CD1c-positive myeloid dendritic cell (primary cell): ENCODE data around the gene THAP10.
"Not testable (repeated sequence)": the region's sequence is repeated elsewhere in the genome, so short reads cannot be mapped to it uniquely, and the experiment has no call there.

Source experiments
- DNase-seq: peaks from one replicate; pipeline ENCODE4 v3.0.0-alpha.2; 2016; ENCODE audit errors: extremely low spot score

THAP10 gene

DNA sequence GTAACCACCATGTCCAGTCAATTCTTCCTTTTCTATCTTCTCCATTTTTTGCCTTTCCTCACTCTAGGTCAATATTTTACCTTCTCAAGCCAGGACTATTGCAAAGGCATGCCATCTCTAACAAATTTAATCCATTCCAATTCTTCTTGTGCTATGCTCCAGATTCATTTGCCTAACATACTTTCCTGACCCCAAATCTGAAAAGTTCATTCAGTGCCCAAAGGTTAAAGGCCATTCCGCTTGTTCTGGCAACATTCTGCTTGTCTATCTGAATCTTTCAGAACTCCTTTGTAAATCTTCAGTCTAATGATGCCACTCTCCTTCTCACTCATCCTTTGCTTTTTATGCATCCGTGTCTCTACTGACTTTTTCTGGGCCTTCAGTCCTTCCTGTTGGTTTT, 15.6 kb downstream of the THAP10 start:
- DNase-seq = no peak

- no peak for DNase-seq
Measured at GRCh38 chr15:70876011-70876410, 16.2 kb downstream of the THAP10 start.

- no peak for DNase-seq
Measured at GRCh38 chr15:70875001-70875782, 17.0 kb downstream of the THAP10 start.

DNA sequence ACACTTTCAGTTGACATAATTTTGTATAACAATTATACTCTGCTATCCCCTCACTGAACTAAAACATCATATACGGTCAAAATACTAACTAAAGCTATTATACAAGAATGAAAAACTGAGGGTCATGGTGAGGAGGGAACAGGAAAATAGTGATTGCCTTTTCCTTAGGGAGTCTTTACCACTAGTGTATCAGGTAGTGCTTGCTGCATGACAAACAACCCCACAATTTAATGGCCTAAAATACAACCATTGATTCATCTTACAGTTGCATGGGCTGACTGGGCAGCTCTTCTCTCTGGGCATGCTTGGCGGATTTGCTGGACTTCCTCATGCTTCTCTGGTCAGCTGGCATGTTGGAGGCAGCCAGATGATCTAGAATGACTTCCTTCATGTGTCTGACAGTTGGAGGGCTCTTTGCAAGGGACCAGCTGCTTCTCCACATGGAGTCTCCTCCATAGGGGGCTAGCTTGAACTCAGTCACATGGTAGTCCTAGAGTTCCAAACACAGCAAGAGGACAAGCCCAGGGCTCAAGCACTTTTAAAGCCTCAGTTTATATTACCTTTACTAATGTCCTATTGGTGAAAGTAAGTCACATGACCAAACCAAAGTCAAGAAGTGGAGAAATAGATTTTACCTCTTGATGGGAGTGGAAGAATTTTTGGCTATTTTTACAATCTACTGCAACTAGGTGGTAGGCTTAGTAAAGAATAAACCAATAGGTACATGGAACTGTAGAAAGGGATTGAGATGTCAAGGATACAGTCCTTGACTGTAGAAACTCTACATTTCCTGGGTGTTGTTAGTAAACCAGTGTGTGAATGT, 18.8 kb downstream of the THAP10 start:
- no peak for DNase-seq

DNA sequence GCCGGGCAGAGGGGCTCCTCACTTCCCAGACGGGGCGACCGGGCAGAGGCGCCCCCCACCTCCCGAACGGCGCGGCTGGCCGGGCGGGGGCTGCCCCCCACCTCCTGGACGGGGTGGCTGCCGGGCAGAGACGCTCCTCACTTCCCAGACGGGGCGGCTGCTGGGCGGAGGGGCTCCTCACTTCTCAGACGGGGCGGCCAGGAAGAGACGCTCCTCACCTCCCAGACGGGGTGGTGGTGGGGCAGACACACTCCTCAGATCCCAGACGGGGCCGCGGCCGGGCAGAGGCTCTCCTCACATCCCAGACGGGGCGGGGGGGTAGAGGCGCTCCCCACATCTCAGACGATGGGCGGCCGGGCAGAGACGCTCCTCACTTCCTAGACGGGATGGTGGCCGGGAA, 20.7 kb downstream of the THAP10 start:
- DNase-seq = not testable (repeated sequence)

GRCh38 chr15:70870051-70870450, 22.2 kb downstream of the THAP10 start:
- DNase-seq = no peak

DNA sequence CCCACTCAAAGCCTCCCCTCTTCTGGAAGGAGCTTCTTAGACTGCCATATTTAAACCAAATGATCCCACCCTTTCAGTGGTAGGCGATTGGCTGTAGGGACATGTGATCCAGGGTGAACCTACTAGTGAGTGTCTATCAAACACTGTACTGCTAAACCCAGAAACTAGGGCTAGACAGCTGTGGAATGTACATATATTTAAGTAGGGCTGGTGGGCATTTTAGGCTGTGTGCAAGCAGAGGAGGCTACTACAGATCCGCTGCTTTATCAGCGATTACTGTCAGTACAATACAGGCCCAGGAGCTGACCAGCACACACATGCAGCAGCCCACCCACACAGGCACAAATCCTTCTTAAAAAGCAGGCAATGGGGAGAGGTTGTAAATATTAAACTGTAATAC, 22.9 kb downstream of the THAP10 start:
- no peak for DNase-seq

DNA sequence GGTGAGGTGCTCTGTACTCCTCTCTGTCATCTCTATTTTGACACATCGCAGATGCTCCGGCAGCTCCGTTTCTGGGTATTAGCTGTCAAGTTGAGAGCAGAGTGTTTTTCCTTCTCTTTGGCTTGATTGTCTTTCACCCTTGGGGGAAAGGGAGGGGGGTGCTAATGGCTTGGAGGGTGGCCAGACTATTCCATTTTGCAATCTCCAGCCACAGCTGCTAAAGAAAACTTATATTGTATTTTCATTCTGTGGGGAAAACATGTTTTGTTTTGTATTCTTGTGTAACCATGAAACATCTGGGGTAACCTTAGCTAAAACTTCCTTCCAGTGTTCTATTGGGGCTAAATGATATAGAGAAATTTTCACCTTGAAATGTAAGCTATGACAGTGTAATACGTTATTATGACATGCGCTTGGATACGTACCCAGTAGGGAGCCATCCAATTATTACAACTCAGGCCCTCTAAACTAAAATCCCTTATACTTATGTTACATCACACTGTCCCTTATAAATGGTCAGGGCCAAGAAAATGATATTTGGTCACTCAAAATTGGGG, 24.2 kb downstream of the THAP10 start:
- DNase-seq = no peak

DNA sequence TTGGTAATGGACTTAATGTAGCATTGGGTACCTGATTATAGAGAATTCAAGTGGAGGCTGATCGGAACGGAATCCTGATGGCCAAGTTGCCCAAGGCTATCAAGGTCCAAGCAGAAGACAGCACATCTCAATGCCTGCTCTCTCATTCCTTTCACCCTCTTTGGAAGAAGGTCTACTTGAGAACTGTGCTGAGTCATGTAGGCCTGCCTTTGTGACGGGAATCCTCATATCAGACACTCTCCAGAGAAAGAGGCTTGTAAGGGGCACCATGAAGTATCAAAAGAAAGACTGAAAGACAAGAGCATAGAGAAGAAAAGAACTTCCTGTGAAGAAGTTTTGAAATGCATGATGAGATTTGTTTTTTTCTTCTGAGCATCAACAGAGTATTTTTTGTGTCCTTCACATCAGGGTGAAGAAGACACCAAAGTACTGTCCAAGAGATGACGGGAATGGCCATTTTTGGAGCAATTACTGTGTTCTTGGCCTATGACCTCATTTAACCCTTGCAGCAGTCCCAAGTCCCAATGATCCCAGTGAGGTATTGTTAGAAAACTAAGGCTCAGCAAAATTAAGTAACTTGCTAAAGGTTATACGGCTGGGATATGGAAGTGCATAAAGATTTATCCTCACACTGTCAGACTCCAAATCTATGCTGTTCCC, 25.1 kb downstream of the THAP10 start:
- DNase-seq = no peak

- DNase-seq = no peak
Measured at GRCh38 chr15:70863450-70864218, 28.6 kb downstream of the THAP10 start.

DNA sequence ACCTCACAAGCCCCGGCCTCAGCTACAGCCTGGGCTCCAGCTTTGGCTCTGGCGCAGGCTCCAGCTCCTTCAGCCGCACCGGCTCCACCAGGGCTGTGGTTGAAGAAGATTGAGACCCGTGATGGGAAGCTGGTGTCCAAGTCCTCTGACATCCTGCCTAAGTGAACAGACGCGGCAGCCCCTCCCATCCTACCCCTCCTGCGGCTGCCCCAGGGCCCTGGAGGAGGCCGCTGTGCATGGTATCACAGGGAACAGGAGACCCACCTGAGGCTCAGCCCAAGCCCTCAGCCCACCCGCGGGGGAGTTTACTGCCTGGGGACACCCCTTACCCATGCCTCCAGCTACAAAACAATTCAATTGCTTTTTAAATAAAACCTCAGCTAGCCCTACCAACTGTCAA, 32.2 kb downstream of the THAP10 start:
- no peak for DNase-seq

- no peak for DNase-seq
Measured at GRCh38 chr15:70859322-70859908, 32.8 kb downstream of the THAP10 start.

DNA sequence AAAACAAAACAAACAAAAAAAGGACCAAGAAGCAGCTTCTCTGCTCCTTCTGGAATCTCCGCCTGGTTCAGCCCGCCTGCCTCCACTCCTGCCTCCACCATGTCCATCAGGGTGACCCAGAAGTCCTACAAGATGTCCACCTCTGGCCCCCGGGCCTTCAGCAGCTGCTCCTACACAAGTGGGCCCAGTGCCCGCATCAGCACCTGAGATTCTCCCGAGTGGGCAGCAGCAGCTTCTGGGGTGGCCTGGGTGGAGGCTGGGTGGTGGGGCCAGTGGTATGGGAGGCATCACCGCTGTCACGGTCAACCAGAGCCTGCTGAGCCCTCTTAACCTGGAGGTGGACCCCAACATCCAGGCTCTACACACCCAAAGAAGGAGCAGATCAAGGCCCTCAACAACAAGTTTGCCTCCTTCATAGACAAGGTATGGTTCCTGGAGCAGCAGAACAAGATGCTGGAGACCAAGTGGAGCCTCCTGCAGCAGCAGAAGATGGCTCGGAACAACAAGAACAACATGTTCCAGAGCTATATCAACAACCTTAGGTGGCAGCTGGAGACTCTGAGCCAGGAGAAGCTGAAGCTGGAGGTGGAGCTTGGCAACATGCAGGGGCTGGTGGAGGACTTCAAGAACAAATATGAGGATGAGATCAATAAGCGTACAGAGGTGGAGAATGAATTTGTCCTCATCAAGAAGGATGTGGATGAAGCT, 33.5 kb downstream of the THAP10 start:
- not testable (repeated sequence) for DNase-seq

DNA sequence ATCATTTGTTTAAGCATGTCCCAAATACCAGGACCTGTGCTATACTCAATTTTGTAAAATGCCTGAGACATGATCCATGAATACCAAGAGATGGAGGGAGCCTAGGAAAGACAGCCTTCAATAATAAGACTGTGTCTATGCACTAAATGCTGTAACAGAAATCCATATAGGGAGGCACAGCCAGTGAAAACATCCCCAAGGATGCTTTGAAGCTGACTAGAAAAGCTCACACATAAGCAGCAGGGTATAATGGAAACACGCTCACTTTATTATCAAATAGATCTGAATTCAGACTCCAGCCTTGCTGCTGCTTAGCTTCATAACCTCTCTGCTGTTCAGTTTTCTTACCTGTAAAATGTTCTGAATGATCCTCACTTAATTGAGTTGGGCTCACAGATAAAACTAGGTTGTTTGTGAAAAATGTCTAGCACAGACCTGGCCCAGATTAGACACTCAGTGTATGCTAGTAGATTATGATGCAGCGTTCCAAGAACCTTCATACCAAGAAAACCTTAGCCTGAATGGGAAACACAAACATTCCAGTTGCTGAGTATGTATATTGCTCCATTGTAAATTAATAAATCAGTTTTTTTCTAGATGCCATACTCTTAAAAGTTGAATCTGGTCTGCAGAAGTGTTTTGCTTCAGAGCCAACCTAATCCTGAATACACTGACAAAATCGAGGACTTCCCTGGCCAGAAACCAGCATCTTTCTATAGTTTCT, 34.5 kb downstream of the THAP10 start:
- DNase-seq = no peak

DNA sequence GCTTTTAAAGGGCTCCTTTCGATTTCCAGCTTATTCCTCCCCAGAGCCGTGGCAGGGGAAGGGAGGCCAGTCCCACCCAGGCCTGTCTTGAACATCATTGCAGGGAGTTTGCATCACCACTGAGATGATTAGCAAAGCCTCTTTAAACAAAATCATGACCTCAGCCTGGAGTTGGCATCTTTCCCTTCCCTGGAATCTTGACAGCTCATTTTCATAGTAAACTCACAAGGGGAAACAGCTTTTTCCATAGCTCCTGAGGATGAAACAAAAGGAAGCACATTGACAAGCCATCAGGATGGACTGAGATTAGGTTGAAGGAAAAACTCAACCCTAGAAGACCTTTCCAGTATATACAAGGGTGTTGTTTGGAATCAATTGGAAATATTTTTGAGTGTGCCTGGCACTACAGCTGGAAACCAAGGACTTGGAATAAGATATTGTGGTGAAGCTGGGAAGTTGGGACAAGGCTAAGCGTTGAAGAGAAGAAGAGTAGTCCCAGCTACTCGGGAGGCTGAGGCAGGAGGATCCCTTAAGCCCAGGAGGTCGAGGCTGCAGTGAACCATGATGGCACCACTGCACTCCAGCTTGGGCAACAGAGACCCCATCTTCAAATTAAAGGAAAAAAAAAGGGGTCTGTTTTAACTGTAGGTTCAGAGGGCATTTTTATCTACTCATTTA, 35.2 kb downstream of the THAP10 start:
- no peak for DNase-seq

DNA sequence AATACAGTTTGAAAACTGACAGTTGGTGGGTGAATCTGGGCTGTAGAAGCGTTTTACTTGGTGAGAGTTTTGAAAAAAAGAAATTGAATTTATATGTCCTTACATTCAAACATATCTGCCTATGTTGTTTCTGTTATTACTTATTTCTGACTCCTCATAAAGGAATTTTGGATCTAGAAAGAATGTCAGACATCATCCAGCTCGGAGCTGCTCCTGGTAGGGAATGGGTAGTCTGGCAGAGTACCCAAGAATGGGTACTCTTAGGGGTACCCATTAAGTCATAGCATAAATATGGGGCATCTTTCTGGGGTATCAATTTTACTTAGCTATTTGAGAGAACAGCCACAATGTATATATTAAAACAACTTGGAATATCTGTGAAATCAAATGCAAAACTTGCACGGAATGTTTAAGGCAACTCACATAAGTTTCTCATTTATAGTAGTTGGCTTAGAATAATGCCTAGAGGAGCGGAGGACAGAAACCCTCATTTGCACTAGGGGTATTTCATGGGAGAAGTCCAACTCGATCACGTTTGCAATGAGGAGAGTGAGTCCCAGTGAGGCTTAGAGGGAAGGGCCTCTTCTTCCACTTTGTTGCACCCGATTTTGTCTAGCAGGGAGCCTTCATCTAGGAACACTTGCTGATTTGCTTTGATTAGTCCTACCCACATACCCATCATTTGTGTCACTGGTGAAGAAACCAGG, 35.9 kb downstream of the THAP10 start:
- no peak for DNase-seq

GRCh38 chr15:70855764-70856163, 36.5 kb downstream of the THAP10 start:
- DNase-seq = no peak

DNA sequence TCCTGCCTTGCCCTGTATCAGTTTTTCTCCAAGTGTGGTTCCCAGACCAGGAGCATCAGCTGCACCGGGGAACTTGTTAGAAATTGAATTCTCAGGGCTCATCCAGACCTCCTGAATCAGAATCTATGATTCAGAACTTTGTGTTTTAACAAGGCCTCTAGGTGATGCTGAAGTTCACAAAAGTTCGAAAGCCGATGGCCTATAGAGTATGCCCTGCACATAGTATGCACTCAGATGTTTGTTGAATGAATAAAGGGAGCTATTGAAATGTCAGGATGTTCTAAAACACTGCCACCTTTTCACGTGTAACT, 37.6 kb downstream of the THAP10 start:
- DNase-seq = no peak
